Effector memory CD4-positive, alpha-beta T cell (primary cell): ENCODE data around the gene ILDR2.

ENCODE experiments used
- DNase-seq, 3 donors: peaks; one replicate each; pipeline ENCODE4 v3.0.0-alpha.2; 2020
- H3K27ac ChIP-seq: 2 replicates; pipeline ENCODE4 v1.7.0; 2013; ENCODE audit warnings: mild to moderate bottlenecking, low read length, moderate library complexity; ENCODE audit not compliant: insufficient read depth, poor library complexity, severe bottlenecking
- H3K27me3 ChIP-seq: replicated peaks from 2 replicates; pipeline ENCODE4 v1.7.0; 2013; ENCODE audit warnings: mild to moderate bottlenecking, low read length; ENCODE audit not compliant: insufficient read depth, control insufficient read depth, poor library complexity, severe bottlenecking
- H3K36me3 ChIP-seq: 2 replicates; pipeline ENCODE4 v1.7.0; 2013; ENCODE audit warnings: mild to moderate bottlenecking, low read length, moderate library complexity; ENCODE audit not compliant: control insufficient read depth, insufficient read depth
- H3K4me1 ChIP-seq: 2 replicates; pipeline ENCODE4 v1.7.0; 2013; ENCODE audit warnings: low read length, mild to moderate bottlenecking; ENCODE audit not compliant: control insufficient read depth, insufficient read depth, poor library complexity, severe bottlenecking
- H3K4me3 ChIP-seq: 2 replicates; pipeline ENCODE4 v1.7.0; 2013; ENCODE audit warnings: low read length, low read depth, mild to moderate bottlenecking; ENCODE audit not compliant: insufficient read depth, poor library complexity, severe bottlenecking
- H3K9me3 ChIP-seq: 2 replicates; pipeline ENCODE4 v1.7.0; 2013; ENCODE audit warnings: mild to moderate bottlenecking, low read length, moderate library complexity; ENCODE audit not compliant: control insufficient read depth

Gene ILDR2

GRCh38 chr1:166875734-166876539 is 99.4 kb downstream of the ILDR2 start, which contains the start of gene TADA1:
TADA1 (minus strand) TSS chr1:166876264; CDS start chr1:166876233, 31 bp downstream.
- Histone ChIP-seq H3K9me3 (no peaks in the 10 kb centered on the region), H3K27ac (peak within 1 kb of the TSS; percentile 83), H3K4me1 (peaks cover 11% of the 10 kb centered on the region)

GRCh38 chr1:166875302-166875733 is 100.0 kb downstream of the ILDR2 start:
- H3K9me3 ChIP-seq = no peaks in the 10 kb centered on the region
- H3K27ac ChIP-seq = peak overlapping the region; percentile 83
- H3K36me3 ChIP-seq = no peaks in the 10 kb centered on the region
- peaks cover 11% of the 10 kb centered on the region for H3K4me1 ChIP-seq
- peak overlapping the region; percentile 79 for H3K4me3 ChIP-seq
- DNase-seq = no peak
- no peaks in the 10 kb centered on the region for H3K27me3 ChIP-seq

More at GRCh38 chr1:166875734-166876539, 99.4 kb downstream of the ILDR2 start, which contains the start of gene TADA1:
- no peaks in the 10 kb centered on the region for H3K36me3 ChIP-seq
- peak within 1 kb of the TSS; percentile 79 for H3K4me3 ChIP-seq
- peak; percentile 93 to 97 (median 96) for DNase-seq
- no peaks in the 10 kb centered on the region for H3K27me3 ChIP-seq

GRCh38 chr1:166874464-166874863 is 100.9 kb downstream of the ILDR2 start:
- no peak for DNase-seq
- H3K36me3 ChIP-seq = no peaks in the 10 kb centered on the region
- H3K27ac ChIP-seq = no peak overlapping the region
- peaks cover 11% of the 10 kb centered on the region for H3K4me1 ChIP-seq
- no peaks in the 10 kb centered on the region for H3K27me3 ChIP-seq
- H3K4me3 ChIP-seq = no peak overlapping the region
- H3K9me3 ChIP-seq = no peaks in the 10 kb centered on the region

GRCh38 chr1:166870584-166870983 is 104.8 kb downstream of the ILDR2 start:
- H3K36me3 ChIP-seq = peaks cover 15% of the 10 kb centered on the region
- no peaks in the 10 kb centered on the region for H3K27me3 ChIP-seq
- H3K4me3 ChIP-seq = no peak overlapping the region
- no peak overlapping the region for H3K27ac ChIP-seq
- no peaks in the 10 kb centered on the region for H3K9me3 ChIP-seq
- DNase-seq = no peak
- peaks cover 10% of the 10 kb centered on the region for H3K4me1 ChIP-seq

GRCh38 chr1:166869318-166870099 is 105.8 kb downstream of the ILDR2 start:
- no peaks in the 10 kb centered on the region for H3K9me3 ChIP-seq
- H3K27ac ChIP-seq = no peak overlapping the region

GRCh38 chr1:166868639-166869038 is 106.7 kb downstream of the ILDR2 start:
- DNase-seq = no peak
- Histone ChIP-seq H3K27me3 (no peaks in the 10 kb centered on the region), H3K36me3 (peaks cover 24% of the 10 kb centered on the region), H3K9me3 (no peaks in the 10 kb centered on the region), H3K27ac (no peak overlapping the region), H3K4me1 (no peaks in the 10 kb centered on the region), H3K4me3 (no peak overlapping the region)

More at GRCh38 chr1:166869318-166870099, 105.8 kb downstream of the ILDR2 start:
- no peak for DNase-seq
- H3K36me3 ChIP-seq = peaks cover 19% of the 10 kb centered on the region
- no peaks in the 10 kb centered on the region for H3K27me3 ChIP-seq
- no peaks in the 10 kb centered on the region for H3K4me1 ChIP-seq
- no peak overlapping the region for H3K4me3 ChIP-seq

- peaks cover 33% of the 10 kb centered on the region for H3K36me3 ChIP-seq
- no peak for DNase-seq
These were observed 109.4 kb downstream of the ILDR2 start for GRCh38 chr1:166865926-166866325.

GRCh38 chr1:166859597-166859996 is 115.7 kb downstream of the ILDR2 start:
- Histone ChIP-seq H3K27me3 (no peaks in the 10 kb centered on the region), H3K4me1 (no peaks in the 10 kb centered on the region), H3K4me3 (no peak overlapping the region), H3K27ac (no peak overlapping the region), H3K36me3 (peaks cover 59% of the 10 kb centered on the region), H3K9me3 (no peaks in the 10 kb centered on the region)
- DNase-seq = no peak

More at GRCh38 chr1:166865926-166866325, 109.4 kb downstream of the ILDR2 start:
- Histone ChIP-seq H3K9me3 (no peaks in the 10 kb centered on the region), H3K4me1 (no peaks in the 10 kb centered on the region), H3K4me3 (no peak overlapping the region), H3K27ac (no peak overlapping the region), H3K27me3 (no peaks in the 10 kb centered on the region)

- Histone ChIP-seq H3K9me3 (no peaks in the 10 kb centered on the region), H3K27me3 (no peaks in the 10 kb centered on the region), H3K27ac (no peak overlapping the region), H3K36me3 (peaks cover 53% of the 10 kb centered on the region), H3K4me1 (no peaks in the 10 kb centered on the region), H3K4me3 (no peak overlapping the region)
- no peak for DNase-seq
These were observed 116.5 kb downstream of the ILDR2 start for GRCh38 chr1:166858726-166859419.
